ENCODE measurements around the gene GNAL.

- no peak for TF ChIP-seq CTCF (IDR thresholded peaks at IDR 0.05; ENCODE audit: low read depth, low read length, missing input control)
- TF ChIP-seq TAF1 (conservative IDR thresholded peaks at IDR 0.05), result no peak
Measured at GRCh38 chr18:11923450-11923849, 234.4 kb downstream of the GNAL start.

All from liver (tissue), 3 donors.